Spleen (tissue), 7 donors: Measurements from ENCODE around the gene GVQW3.

Experiments used
- CTCF ChIP-seq, 11 experiments: fragments of 200-600 bp in 7 of 11; fragments of 450-650 bp in 4 of 11; sonication (generic) in 4 of 11; IDR thresholded peaks in 8 of 11; conservative IDR thresholded peaks in 3 of 11; 1 replicate in 7 of 11; 2 replicates in 4 of 11; pipeline versions ENCODE4 v1.4.0 to v1.8.0; 2016 to 2021; ENCODE audit warnings: antibody characterized with exemption in 11 of 11, inconsistent platforms in 4 of 11, mild to moderate bottlenecking in 1 of 11
- POLR2A ChIP-seq, 3 donors: fragments of 450-650 bp; IDR thresholded peaks; one replicate each; pipeline ENCODE4 v1.5.1; 2017; ENCODE audit warnings: antibody characterized with exemption in 3 of 3, mild to moderate bottlenecking in 1 of 3
- donor health status: DM: no; HTN: no; CAD: no; lungs with moderate emphysema.
- donor health status: DM: no; HTN: no; CAD: no.
- donor health status: DM: no; HTN: no; CAD: no.

DNA sequence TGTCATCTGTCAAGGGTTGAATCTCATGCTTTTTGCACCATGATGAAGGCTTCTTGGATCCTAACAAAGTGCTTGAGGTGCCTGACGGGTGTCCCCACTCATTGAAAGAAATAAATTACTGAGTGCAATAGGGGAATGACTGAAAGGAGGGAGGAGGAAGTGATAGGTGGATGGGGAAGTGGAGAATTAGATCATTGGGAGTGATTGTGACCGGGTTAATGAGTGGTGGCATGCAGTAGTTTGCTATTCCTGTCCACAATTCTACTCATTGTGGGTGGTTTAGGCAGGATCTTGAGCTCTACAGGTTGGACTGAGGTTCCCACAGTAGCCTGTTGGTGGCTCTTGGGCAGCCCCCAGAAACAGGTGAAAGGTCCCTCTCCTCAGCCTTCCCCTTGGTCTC lies 44.5 kb upstream of the GVQW3 start:
- TF ChIP-seq CTCF (IDR thresholded peaks at IDR 0.05 in 8 of 11, conservative IDR thresholded peaks at IDR 0.05 in 3 of 11) (no peak), POLR2A (IDR thresholded peaks at IDR 0.05) (no peak)
